ENCODE results near the gene SSBP2.
"Not testable (repeated sequence)": the region's sequence is repeated elsewhere in the genome, so short reads cannot be mapped to it uniquely, and the experiment has no call there.

The SSBP2 gene

DNA sequence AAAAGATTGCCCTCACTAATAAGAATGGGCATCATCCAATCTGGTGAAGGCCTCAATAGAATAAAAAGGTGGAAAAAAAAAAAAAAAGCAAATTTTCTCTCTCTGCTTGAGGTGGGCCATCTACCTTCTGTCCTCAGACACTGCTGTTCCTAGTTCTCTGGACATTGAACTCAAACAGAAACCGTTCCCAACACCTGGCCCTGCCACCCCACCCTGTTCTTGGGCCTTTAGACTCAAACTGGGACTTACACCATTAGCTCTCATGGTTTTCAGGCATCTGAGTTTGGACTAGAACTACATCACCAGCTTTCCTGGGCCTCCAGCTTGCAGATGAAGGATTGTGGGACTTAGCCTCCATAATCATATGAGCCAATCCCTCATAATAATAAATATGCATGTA, 71.0 kb downstream of the SSBP2 start:
- no peak for DNase-seq (ENCODE audit: low read depth in 2 of 3, low spot score in 2 of 3)

DNA sequence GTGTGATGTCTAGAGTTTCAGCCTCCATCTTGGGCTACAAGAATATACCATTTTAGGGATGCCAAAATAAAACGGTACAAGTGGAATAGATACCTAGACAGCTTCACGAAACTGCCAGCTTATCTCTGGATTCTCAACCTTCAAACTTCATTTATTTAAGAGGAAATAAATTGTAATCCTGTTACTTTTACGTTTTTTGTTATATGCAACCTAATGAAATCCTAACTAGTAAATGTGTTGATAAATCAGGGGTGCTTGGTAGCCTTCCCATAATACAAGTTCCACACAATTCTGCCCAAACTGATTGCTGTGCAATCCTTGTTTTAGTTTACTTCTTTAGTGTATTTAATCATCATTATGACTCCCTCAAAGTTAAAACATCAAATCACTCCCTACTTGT, 75.5 kb downstream of the SSBP2 start:
- no peak for DNase-seq (ENCODE audit: low read depth in 2 of 3, low spot score in 2 of 3)

DNA sequence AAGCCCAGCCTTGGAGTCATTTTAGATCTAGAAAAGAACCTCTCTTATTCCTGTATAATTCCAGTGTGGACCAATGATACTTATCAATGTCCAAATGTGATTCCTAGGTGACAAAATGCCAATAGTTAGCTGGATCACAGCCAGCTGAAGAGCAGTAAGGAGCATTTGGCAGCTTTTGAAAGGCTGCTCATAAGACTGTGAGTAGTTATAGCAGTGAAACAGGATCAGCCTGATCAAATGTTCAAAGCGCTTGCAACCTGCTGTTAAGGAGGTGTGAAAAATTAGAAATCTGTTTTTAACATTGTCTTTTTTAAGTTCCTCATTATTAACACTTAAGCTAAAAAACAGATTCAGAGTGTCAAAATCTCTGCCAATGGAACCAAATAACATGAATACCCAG, 85.1 kb downstream of the SSBP2 start:
- DNase-seq (ENCODE audit: low read depth in 2 of 3, low spot score in 2 of 3), result no peak

DNA sequence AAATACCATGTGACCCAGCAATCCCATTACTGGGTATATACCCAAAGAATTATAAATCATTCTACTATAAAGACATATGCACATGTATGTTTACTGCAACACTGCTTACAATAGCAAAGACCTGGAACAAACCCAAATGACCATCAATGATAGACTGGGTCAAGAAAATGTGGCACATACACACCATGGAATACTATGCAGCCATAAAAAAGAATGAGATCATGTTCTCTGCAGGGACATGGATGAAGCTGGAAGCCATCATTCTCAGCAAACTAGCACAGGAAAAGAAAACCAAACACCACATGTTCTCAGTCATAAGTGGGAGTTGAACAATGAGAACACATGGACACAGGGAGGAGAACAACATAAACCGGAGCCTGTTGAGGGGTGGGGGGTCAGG, 90.3 kb downstream of the SSBP2 start:
- not testable (repeated sequence) for DNase-seq (ENCODE audit: low read depth in 2 of 3, low spot score in 2 of 3)

DNA sequence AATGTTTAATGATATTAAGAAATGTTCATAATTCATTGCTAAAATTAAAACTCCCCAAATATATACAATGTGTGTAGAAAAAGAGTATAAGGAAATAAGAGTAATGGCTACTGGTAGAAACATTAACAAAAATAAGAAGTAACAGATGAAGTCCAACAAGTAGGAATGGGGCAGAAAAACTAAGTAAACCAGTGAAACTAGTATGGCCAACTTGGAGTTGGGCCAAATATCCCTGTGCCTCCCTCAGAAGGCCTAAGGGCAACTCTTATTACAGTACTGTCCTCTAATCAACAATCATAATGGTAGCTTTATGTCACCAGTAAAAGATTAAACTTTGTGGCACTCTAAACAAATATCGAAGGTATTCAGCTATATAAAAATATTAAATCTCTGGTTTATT, 93.5 kb downstream of the SSBP2 start:
- no peak for DNase-seq (ENCODE audit: low read depth in 2 of 3, low spot score in 2 of 3)

DNA sequence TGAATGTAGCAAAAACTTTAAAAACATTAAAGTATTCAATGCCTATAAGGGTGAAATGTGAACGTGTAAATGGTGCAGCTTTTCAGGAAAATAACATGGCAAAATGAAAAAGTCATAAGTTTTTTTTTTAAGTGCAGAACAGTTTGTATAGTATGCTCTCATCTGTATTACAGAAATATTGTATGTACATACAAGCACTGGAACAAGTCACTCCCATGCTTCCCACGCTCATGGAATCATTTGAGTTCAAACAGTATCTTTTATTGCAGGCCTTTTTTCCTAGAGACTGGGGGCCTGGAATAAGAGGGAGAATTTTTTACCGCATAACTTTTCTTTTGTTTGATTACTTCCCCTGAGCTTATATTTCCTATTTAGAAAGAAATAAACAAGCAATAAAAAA, 94.1 kb downstream of the SSBP2 start:
- DNase-seq (ENCODE audit: low read depth in 2 of 3, low spot score in 2 of 3), result no peak

DNA sequence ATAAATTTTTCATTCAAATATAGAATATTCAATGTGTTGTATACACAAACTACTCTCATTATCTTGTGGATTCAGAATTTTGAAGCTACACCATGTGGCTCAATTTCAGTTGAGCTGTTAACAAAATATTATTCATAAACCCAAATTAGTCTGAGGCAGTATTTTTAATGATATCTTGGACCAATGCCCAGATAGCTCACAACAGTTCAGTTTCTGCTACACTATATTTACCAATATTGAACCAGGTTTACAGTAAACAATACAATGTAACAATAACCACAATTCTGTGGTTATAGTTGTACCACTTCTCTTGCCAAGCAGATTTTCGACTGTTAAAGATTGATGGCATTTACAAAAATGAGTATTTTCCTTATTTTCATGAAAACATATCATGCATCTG, 99.9 kb downstream of the SSBP2 start:
- no peak for DNase-seq (ENCODE audit: low read depth in 2 of 3, low spot score in 2 of 3)

DNA sequence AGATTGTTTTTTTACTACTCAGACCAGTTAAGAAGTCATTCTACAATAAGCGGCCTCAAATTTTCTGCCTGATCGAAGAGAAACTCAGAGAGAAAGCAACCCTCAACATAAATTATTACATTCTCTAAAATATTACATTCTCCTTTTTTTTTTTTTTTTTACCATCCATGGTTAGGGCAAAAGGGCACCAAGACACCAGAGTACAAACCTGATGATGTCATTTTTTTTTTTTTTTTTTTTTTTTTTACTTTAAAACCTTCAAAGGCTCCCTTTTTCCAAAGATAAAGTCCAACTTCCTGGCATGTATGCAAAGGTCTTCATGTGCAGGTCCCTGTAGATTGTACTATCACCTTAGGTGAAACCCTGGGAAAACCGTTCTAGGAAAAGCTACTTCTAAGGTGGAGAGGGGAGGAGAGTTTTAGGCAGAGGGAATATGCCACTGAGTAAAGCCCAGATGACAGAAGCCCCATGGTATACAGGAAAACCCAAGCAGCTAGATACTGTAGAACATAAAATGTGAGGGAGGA, 104.4 kb downstream of the SSBP2 start:
- no peak for DNase-seq (ENCODE audit: low read depth in 2 of 3, low spot score in 2 of 3)

DNA sequence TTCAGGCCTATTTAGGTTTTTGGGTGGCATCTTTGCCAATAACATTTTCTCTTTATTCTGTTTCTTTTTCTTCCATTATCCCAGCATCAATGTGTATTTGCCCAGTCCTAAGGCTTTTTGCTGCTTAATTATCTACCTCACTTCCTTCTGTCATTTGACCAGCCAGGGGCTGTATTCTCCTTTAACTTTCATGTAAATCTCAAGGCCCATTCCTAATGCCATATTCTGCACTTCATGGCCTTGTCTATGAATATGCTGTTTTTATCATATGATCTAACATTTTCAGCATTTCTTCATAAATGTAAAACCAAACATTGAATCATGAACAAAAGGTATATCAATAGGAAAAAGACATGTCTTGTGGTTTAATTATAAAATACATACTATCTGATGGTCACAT, 108.7 kb downstream of the SSBP2 start:
- DNase-seq (ENCODE audit: low read depth in 2 of 3, low spot score in 2 of 3), result no peak

DNA sequence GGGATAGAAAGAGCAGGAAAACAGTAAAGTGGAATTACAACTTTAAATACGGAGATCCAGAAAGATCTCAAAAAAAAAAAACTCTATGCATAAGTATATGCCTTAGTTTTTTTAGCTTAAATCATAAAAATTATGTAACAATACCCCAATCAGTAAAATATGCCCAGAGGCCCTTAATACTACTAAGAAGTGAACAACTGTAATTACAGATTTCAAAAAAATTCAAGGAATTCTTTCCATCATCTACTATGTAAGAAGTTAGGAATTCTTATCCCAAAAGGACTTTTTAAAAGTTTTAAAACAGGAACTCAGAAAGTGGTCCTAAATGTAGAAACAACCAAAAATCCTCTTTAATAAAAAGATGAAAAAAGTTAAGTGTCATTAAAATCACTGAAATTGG, 111.3 kb downstream of the SSBP2 start:
- no peak for DNase-seq (ENCODE audit: low read depth in 2 of 3, low spot score in 2 of 3)

DNA sequence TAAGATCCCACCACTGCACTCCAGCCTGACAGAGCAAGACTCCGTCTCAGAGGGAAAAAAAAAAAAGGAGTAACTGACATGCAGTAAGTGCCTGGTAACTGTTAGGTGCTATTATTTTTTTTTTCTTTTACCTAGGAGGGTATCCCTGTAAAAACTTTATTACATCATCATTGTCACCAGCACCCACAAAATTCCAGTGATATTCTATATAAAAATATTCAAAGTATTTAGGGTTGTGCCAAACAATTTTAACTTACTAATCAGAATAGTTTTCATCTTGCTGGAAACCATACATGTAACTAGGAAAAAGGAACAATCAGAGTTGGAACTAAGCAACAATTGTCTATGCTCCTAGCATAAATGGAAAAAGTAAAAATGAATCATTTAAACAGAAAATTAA, 112.4 kb downstream of the SSBP2 start:
- no peak for DNase-seq (ENCODE audit: low read depth in 2 of 3, low spot score in 2 of 3)

DNA sequence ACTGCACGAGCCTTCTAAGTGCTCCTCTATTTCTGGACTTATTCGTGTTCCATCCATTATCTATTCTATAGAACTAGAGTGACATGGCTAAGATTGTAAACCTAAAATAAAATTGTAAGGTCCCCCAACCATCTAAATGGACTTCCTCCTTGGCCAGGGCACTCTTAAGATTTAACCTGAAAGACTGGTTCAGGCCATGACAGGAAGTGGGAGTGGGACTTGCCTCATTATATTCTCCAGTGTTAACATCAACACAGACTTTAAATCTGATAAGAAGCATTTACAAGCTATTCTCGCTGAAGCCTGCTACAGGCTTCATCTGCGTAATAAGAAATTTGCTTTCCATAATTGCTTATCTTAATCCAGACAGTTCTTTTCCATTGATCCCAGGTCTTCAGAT, 117.0 kb downstream of the SSBP2 start:
- DNase-seq (ENCODE audit: low read depth in 2 of 3, low spot score in 2 of 3), result no peak

DNA sequence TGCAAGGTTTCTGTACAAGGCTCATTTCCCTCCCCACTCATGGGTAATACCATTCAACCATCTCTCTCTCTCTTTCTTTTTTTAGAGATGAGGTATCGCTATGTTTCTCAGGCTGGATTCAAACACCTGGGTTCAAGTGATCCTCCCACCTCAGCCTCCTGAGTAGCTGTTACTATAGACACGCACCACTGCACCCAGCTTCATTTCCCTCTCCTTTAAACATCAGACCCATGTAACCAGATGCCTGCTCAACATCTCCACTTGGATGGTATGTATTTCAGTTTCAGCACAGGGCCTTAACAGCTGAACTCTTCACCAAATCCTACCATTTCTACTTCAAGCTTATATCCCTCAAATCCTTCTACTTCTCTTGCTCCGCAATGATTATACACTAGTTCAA, 117.4 kb downstream of the SSBP2 start:
- DNase-seq (ENCODE audit: low read depth in 2 of 3, low spot score in 2 of 3), result no peak

DNA sequence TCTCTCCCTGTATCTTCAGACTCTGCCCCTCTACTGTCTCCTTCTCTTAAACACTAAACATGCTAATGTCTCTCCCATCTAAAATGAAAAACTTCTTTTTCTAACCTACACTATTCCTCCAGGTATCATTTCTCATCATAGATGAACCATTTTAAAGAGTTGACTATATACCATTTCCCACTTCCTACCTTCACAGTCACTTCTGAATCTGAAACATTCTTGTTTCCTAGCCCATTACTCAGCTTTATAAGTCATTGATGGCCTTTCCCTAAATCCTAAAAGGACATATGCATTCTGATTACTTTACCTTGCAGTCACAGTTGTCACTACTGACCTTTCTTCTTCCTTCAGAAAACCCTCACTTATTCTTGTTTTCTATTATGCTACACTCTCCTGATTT, 118.2 kb downstream of the SSBP2 start:
- DNase-seq (ENCODE audit: low read depth in 2 of 3, low spot score in 2 of 3), result no peak

DNA sequence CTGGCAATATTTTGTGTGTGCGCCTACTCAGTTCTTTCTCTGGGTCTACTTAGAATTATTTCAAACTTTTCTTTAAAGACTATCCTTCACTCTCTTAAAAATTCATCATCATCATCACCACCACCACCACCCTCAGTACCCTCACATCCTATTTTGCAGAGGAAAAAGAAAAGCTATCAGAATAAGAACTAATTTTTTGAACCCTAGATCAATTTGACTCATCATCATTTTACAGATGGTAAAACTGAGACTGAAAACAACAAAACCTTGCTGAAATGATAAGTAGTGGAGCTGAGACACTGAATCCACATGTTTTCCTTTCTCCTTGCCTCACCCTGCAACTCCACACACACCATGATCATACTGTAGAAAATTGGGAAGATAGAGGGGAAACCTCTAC, 119.3 kb downstream of the SSBP2 start:
- DNase-seq (ENCODE audit: low read depth in 2 of 3, low spot score in 2 of 3), result no peak

DNA sequence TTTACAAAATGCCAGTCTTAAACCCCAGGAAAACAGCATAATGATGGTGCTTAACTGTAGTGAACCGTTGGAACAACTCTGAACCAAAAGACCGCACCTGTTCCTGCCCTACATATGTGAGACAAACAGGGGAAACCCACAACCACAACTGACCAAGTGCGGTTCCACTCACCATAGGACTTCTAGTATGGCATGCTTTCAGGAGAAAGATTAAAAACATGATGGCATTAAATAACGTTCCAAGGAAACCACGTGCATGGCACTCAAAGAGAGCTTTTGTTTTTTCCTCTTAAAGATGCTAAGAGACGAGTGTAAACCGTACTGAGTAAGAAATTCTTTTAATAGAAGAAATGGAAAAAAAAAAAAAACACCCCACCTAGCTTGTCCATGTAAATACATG, 119.8 kb downstream of the SSBP2 start:
- DNase-seq (ENCODE audit: low read depth in 2 of 3, low spot score in 2 of 3), result no peak

DNA sequence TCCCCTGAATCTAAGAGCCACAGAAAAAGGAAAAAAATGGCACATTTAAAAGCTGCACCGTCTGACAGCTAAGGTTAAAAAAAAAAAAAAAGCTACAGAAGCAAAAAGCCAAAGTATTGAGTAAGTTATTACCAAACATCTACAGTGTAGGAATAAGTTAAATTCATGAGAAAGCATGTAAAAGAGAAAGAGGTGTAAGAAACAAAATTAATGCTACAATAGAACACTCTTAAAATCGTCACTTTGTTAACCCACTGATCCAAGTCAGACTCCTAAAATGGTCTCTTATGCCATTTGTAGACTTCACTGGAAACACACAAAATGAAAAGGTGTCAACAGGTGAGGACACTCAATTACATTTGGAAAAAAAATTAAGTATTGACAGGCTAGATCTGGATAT, 120.2 kb downstream of the SSBP2 start:
- no peak for DNase-seq (ENCODE audit: low read depth in 2 of 3, low spot score in 2 of 3)

DNA sequence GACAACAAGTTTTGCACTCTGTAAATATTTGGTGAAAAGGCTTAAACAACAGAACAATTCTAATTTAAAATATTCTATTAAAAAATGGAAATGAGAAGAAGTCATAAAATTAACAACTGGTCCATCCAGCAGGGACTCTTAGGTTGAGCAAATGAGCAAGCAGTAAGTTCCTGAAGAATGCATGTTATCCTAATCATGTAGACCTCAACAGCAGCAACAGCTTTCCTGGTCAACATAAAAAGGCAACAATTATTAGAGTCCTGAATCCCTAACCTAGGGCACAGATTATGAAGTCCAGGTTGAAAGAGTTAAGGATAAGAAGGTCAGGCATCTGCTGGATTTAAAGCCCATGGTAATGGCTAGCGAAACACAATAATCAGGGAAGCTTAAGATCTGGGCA, 120.9 kb downstream of the SSBP2 start:
- DNase-seq (ENCODE audit: low read depth in 2 of 3, low spot score in 2 of 3), result no peak

DNA sequence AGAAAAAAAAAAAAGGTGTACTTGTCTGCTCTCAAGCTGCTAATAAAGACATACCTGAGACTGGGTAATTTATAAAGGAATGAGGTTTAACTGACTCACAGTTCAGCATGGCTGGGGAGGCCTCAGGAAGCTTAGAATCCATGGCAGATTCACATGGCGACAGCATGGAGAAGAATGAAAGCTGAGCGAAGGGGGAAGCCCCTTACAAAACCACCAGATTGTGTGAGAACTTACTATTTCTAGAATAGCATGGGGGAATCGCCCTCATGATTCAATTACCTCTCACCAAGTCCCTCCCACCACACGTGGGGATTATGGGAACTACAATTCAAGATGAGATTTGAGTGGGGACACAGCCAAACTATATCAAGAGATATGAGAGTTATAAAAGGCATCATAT, 122.8 kb downstream of the SSBP2 start:
- not testable (repeated sequence) for DNase-seq (ENCODE audit: low read depth in 2 of 3, low spot score in 2 of 3)

DNA sequence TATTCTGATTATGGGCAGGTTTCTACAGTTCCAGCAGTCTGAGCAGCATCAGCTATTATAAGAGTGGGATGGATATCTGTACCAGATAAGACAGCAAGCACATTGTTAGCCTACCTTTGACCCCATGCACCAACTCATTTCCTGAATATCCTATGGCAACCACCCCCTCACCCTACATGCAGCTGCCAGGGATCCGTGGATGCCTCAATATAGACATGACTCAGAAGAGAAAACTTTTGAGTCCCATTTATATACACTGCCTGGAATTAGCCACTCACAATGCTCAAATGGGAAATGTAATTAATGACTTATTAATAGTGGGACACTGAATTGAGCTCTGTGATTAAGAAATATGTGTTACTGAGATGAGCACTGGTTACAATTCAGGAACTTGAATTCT, 124.4 kb downstream of the SSBP2 start:
- no peak for DNase-seq (ENCODE audit: low read depth in 2 of 3, low spot score in 2 of 3)

DNA sequence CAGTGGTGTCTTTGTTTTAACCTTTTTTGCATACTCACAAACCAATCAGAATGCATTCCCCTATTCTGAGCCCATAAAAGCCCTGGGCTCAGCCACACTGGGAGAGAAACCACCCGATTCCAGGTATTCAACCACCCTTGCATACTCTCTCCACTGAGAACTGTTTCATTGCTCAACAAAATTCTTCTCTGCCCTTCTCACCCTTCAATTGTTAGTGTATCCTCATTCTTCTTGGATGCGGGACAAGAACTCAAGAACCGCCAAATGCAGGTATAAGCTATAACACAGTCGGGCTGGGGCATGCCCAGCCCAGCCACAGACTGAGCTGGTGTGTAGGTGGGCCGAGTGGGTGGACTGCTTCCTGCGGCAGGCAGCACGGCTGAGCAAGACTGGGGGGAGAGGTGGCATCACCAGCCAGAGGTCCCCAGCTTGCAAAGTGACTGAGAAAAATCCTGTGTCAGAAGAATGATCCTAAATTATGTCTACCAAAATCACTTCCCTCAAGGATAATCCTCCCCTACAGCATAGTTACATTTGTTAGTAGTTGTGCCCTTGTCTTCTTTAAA, 141.0 kb downstream of the SSBP2 start:
- no peak for DNase-seq (ENCODE audit: low read depth in 2 of 3, low spot score in 2 of 3)

DNA sequence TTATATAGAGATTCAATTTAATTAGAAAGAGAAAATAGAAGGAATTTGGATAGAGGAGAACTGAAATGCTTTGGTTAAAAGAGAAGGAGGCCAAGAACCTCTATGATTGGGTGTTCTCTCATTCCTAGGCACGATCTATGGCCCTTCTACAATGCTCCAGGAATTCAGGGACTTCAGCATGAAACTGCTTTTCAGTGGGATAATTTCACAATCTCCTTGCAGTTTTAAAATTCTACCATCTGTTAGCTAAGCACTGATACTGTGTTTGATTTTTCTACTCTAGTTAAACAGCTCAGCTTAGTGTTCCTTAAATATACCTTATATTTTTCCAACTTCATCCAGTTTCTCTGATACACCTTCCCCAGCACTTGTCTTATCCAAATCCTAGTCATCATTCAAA, 141.9 kb downstream of the SSBP2 start:
- no peak for DNase-seq (ENCODE audit: low read depth in 2 of 3, low spot score in 2 of 3)

DNA sequence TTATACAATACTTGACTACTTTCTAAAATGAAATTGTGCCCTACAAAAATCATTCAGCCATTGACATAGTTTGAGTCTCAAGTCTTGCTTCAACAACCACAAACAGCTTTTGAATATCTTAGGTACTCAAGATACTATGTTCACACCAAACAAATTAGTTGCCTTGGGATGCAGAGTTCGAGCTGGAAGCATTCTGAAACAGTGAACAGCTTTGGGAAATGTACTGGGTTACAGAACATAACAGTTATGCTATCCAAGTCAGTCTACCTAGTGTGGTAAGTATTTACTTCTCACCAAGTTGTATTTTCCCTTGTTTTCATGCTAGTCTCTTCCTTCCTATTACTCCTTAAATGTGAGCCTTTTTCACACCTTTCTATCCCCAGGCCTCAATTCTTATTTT, 143.2 kb downstream of the SSBP2 start:
- DNase-seq (ENCODE audit: low read depth in 2 of 3, low spot score in 2 of 3), result no peak

DNA sequence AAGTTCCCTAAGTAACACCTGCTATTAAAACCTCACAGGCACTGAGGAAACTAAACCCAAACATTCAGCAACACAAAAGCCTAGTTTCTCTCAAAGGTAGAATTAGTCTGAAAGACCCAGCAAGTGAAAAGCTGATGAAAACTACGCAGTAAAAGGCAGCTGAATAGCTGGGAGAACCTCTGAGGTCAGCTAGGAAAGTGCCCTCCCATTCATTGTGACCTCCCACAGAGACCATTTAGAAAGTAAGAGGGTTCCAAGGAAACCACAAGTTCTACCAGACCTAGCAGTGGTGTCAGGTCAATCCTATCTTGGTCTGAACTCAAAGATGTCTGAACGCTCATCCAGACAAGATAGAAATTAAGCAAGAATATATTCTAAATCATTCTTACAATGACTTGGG, 144.7 kb downstream of the SSBP2 start:
- DNase-seq (ENCODE audit: low read depth in 2 of 3, low spot score in 2 of 3), result no peak

All from activated CD8-positive, alpha-beta memory T cell treated with anti-CD3 and anti-CD28 coated beads for 48 hours (primary cell).